ENCODE data around the gene TPX2.

TPX2 gene

DNA sequence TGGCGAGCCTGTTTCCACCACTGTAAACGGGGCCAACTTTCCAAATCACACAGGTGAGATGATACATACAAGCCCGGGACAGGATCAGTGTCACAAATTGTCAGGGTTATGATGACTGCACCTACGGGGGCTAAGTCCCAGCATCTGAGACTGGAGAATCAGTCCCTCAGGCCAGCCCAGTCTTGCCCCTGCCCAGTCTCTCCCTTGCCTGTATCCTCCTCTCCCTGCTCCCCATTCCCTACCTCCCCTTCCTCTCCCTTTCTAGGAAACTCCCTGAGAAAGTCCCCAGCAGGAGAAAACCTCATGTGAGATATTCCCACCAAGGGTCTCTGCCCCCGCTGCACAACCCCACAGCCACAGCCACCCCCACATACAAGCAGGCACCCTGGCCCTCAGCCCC, 104.8 kb downstream of the TPX2 start:
- Histone ChIP-seq H3K27me3 (ENCODE audit: insufficient read depth, low read length) (peaks cover 5% of the 10 kb centered on the region), H3K27ac (ENCODE audit: low read length) (no peak overlapping the region), H3K36me3 (ENCODE audit: insufficient read depth, low read depth, low read length) (no peaks in the 10 kb centered on the region), H3K9me3 (ENCODE audit: insufficient read depth, low read depth, low read length) (no peaks in the 10 kb centered on the region), H3K9ac (ENCODE audit: low read depth, low read length) (no peak overlapping the region), H3K4me3 (ENCODE audit: low read length) (no peak overlapping the region), H3K4me1 (ENCODE audit: insufficient read depth, low read length) (peaks cover 7% of the 10 kb centered on the region; the same call in 1 of the 2 replicates)

DNA sequence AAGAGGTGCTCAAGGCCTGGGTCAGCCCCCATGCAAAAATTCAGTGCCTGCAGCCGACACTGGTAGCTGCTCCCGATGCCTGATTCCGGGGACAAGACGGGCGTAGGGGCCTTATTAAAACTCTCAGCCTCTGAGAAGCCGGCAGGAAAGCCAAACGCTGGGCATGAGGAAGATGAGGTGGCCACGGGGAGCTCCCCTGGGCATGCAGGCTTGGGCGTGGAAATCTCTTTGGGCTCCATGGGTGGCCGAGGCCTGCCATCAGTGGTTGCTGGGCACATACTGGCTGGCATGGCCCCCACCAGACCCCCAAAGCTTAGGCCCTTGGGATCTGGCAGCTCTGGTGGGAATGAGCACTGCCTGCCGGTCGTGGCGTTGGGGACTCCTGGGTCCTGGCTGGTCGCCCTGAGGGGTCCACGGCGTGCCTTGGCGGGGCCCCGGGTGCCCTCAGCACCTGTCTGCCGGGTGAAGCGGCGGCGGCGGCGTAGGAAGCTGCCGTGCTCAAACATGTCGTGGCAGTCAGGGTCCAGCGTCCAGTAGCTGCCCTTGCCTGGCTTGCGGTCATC, 105.7 kb downstream of the TPX2 start:
- Histone ChIP-seq H3K27me3 (ENCODE audit: insufficient read depth, low read length) (peaks cover 14% of the 10 kb centered on the region), H3K36me3 (ENCODE audit: insufficient read depth, low read depth, low read length) (no peaks in the 10 kb centered on the region), H3K9ac (ENCODE audit: low read depth, low read length) (no peak overlapping the region), H3K4me3 (ENCODE audit: low read length) (no peak overlapping the region), H3K4me1 (ENCODE audit: insufficient read depth, low read length) (peaks cover 7% of the 10 kb centered on the region; the same call in 1 of the 2 replicates), H3K9me3 (ENCODE audit: insufficient read depth, low read depth, low read length) (no peaks in the 10 kb centered on the region), H3K27ac (ENCODE audit: low read length) (no peak overlapping the region)

DNA sequence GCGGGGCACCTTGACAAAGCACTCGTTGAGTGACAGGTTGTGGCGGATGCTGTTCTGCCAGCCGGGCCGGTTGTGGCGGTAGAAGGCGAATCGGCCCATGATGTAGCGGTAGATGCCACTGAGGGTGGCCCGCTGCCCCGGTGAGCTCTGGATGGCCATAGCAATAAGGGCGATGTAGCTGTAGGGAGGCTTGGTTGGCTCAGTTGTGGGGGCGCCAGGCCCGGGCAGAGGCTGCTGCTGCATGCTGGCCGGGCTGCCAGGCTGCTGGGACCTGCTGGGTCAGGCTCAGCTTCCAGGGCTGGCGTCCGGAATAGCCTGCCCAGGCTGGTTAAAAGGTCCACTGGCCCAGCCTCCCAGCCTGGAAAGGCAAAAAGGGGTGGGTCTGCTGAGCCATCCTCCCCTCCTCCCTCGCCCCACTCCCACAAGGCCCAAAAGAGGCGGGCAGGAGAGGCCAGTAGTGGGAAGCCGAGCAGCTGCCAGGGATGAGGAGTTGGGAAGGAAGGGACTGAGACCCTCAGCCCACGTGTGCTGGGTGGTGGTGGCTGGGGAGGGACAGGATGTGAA, 106.3 kb downstream of the TPX2 start, which contains the start of gene FOXS1:
Gene FOXS1, minus strand, starts transcription at position 305 of the 564 bp plus-strand sequence. Its CDS starts 62 bp downstream, at position 243.
- H3K27ac ChIP-seq (ENCODE audit: low read length): no peak within 1 kb of the TSS
- peaks cover 7% of the 10 kb centered on the region; the same call in 1 of the 2 replicates for H3K4me1 ChIP-seq (ENCODE audit: insufficient read depth, low read length)
- H3K36me3 ChIP-seq (ENCODE audit: insufficient read depth, low read depth, low read length): no peaks in the 10 kb centered on the region
- peaks cover 20% of the 10 kb centered on the region for H3K27me3 ChIP-seq (ENCODE audit: insufficient read depth, low read length)
- H3K9ac ChIP-seq (ENCODE audit: low read depth, low read length): no peak within 1 kb of the TSS
- no peaks in the 10 kb centered on the region for H3K9me3 ChIP-seq (ENCODE audit: insufficient read depth, low read depth, low read length)
- H3K4me3 ChIP-seq (ENCODE audit: low read length): no peak within 1 kb of the TSS

DNA sequence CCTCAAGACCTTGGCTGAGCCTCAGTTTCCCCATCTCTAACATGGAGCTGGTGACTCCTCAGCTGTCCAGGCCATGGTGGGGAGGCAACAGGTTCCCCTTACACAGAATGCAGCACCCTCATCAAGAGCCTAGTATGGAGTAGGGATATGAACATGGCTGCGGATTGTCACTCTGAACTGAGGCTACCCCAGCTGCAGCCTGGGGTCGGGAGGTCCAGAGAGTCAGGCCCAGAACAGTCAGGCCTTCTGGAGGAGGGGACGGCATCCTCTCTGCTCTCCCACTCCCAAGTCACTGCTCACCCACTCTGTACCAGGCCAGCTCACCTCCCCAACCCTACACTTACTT, 107.7 kb downstream of the TPX2 start:
- Histone ChIP-seq H3K9me3 (ENCODE audit: insufficient read depth, low read depth, low read length) (no peaks in the 10 kb centered on the region), H3K36me3 (ENCODE audit: insufficient read depth, low read depth, low read length) (no peaks in the 10 kb centered on the region), H3K27ac (ENCODE audit: low read length) (no peak overlapping the region), H3K27me3 (ENCODE audit: insufficient read depth, low read length) (peaks cover 33% of the 10 kb centered on the region), H3K4me3 (ENCODE audit: low read length) (no peak overlapping the region), H3K9ac (ENCODE audit: low read depth, low read length) (no peak overlapping the region), H3K4me1 (ENCODE audit: insufficient read depth, low read length) (peaks cover 7% of the 10 kb centered on the region; the same call in 1 of the 2 replicates)

DNA sequence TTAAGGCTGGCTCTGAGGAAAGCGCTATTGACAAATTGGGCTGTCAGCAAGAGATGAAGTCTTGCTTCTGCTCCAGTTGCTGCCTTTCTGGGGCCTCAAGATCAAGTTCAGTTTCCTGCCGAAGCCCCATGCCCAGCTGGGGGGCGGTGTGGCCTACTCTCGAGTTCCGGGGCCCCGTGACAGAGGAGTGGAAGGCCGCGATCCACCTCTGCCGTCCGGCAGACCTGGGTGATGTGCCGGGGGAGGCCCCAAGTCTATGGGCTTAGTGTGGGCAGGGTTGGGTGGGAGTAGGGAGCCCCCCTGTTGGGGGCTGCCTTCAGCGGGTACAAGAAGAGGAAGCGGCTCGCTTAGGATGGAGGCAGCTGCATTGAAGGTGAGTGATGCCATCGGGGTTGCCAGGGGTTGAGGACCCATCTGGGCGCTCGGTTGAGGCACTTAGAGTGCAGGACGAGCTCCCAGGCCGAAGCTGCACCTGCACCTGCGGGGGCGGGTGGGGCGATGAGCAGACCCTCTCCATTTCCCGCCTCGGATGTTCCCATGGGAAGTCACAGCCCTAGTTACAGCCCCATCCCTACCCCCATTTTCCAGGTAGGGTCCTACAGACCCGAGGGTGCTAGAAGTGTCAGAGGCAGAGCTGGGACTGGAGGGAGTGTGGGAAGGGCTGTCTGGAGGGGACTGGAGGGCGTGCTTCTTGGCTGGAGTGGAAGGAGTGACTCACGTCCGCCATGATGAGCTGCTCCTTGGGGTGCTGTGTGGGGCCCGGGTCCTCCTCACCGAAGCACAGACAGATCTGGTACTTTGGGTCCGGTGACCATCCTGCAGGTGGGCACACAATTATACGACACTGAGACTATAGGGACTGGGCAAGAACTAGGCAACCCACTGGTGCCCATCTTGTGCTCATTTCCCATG, 109.3 kb downstream of the TPX2 start:
- H3K9me3 ChIP-seq (ENCODE audit: insufficient read depth, low read depth, low read length): no peaks in the 10 kb centered on the region
- peaks cover 39% of the 10 kb centered on the region for H3K27me3 ChIP-seq (ENCODE audit: insufficient read depth, low read length)
- no peaks in the 10 kb centered on the region for H3K36me3 ChIP-seq (ENCODE audit: insufficient read depth, low read depth, low read length)
- H3K27ac ChIP-seq (ENCODE audit: low read length): no peak overlapping the region
- no peak overlapping the region for H3K9ac ChIP-seq (ENCODE audit: low read depth, low read length)
- no peak overlapping the region for H3K4me3 ChIP-seq (ENCODE audit: low read length)
- H3K4me1 ChIP-seq (ENCODE audit: insufficient read depth, low read length): no peaks in the 10 kb centered on the region

DNA sequence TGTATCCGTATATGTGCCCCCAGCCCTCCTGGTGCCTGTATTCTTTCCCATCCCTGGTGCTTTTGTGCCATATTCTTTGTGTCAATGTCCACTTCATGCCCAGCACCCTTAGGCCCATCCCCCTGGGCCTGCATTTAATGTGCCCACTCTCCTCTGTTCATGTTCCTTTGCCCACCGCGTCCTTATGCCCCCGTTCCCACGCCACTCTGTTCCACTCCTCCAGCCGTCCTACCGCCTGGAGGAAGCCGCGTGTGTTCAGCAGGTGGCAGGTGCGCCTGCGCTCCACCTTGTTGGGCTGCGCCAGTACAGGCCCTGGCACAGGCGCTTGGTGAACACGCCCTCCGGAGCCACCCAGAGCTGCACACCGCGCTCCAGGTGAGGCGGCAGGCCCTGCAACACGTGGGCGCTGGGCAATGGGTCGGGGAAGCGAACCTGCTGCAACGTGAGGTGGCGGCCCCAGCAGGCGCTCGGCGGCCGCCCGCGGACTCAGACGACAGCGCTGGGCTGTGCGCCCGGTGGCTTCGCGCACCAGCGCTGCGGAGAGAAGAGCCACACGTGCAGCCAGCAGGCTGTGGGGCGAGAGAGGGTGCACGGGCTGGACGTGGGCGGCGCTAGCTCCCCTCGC, 110.3 kb downstream of the TPX2 start:
- Histone ChIP-seq H3K27ac (ENCODE audit: low read length) (no peak overlapping the region), H3K4me3 (ENCODE audit: low read length) (no peak overlapping the region), H3K9me3 (ENCODE audit: insufficient read depth, low read depth, low read length) (no peaks in the 10 kb centered on the region), H3K27me3 (ENCODE audit: insufficient read depth, low read length) (peaks cover 39% of the 10 kb centered on the region), H3K36me3 (ENCODE audit: insufficient read depth, low read depth, low read length) (no peaks in the 10 kb centered on the region), H3K4me1 (ENCODE audit: insufficient read depth, low read length) (no peaks in the 10 kb centered on the region), H3K9ac (ENCODE audit: low read depth, low read length) (no peak overlapping the region)
